OCI-LY7 (cell line): ENCODE results near the gene TMEM196.

Source experiments
- EZH2phosphoT487 ChIP-seq: fragments of 200-600 bp; sonication (generic); IDR thresholded peaks from 2 replicates; pipeline ENCODE4 v1.6.1; 2018; ENCODE audit warnings: low read depth, borderline replicate concordance, mild to moderate bottlenecking, mixed run types, antibody characterized with exemption, low read length, moderate library complexity, mixed read lengths
- TF ChIP-seq, protein P1 (sequence below): fragments of 200-600 bp; sonication (generic); conservative IDR thresholded peaks from 2 replicates; pipeline ENCODE4 v1.5.1; 2014; ENCODE audit warnings: mild to moderate bottlenecking, antibody characterized with exemption, low read length, moderate library complexity, mixed read lengths

DNA sequence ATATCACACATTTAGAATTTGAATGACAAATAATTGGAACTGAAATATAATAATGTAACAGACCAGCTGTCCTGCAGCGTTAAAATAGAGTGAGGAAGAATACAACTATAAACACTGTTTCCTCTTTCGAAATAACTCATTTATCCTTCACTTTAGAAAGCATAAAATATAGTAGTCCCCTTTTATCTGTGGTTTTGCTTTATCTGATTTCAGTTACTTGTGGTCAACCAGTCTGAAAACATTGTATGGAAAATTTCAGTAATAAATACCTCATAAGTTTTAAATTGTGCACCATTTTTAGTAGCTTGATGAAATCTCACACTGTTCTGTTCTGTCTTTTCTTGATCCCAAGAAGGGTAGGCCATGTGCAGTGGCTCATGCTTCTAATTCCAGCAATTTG is 96.2 kb downstream of the TMEM196 start:
- TF ChIP-seq, protein P1, sequence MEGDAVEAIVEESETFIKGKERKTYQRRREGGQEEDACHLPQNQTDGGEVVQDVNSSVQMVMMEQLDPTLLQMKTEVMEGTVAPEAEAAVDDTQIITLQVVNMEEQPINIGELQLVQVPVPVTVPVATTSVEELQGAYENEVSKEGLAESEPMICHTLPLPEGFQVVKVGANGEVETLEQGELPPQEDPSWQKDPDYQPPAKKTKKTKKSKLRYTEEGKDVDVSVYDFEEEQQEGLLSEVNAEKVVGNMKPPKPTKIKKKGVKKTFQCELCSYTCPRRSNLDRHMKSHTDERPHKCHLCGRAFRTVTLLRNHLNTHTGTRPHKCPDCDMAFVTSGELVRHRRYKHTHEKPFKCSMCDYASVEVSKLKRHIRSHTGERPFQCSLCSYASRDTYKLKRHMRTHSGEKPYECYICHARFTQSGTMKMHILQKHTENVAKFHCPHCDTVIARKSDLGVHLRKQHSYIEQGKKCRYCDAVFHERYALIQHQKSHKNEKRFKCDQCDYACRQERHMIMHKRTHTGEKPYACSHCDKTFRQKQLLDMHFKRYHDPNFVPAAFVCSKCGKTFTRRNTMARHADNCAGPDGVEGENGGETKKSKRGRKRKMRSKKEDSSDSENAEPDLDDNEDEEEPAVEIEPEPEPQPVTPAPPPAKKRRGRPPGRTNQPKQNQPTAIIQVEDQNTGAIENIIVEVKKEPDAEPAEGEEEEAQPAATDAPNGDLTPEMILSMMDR: no peak
- TF ChIP-seq EZH2phosphoT487: no peak
